Epithelial cell of esophagus (primary cell): ENCODE measurements around the gene AP5Z1.

Experiments
- DNase-seq: peaks from one replicate; pipeline ENCODE4 v3.0.0; 2010; ENCODE audit warnings: low read depth
- H3K4me3 ChIP-seq: 2 replicates; pipeline ENCODE4 v1.5.1; 2011; ENCODE audit warnings: mild to moderate bottlenecking, low read length, control low read depth
- CTCF ChIP-seq: IDR thresholded peaks from 2 replicates; pipeline ENCODE4 v1.5.1; 2011; ENCODE audit warnings: low read depth, mild to moderate bottlenecking, low read length, control low read depth, inconsistent platforms; ENCODE audit not compliant: insufficient read depth; ENCODE audit errors: missing control alignments

Gene AP5Z1

DNA sequence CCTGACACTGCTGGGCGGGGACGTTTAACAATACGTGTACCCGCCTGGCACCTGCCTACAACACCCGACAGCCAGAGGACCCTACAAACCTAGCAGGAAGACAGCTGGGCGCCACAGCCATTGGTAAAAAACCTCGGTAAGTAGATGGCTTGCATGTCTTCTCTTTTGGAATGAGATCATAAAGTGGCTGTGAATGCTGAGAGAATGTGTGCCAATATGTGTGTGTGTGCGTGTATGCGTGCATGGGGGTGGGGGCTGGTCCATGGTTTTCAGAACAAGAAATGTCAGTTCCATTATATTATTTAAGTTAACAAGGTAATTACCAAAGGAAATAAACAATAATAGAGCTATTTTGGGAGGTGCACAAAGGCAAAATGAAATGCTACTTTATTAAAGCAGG, 47.3 kb downstream of the AP5Z1 start:
- TF ChIP-seq CTCF: no peak
- no peak overlapping the region for H3K4me3 ChIP-seq
- no peak for DNase-seq

DNA sequence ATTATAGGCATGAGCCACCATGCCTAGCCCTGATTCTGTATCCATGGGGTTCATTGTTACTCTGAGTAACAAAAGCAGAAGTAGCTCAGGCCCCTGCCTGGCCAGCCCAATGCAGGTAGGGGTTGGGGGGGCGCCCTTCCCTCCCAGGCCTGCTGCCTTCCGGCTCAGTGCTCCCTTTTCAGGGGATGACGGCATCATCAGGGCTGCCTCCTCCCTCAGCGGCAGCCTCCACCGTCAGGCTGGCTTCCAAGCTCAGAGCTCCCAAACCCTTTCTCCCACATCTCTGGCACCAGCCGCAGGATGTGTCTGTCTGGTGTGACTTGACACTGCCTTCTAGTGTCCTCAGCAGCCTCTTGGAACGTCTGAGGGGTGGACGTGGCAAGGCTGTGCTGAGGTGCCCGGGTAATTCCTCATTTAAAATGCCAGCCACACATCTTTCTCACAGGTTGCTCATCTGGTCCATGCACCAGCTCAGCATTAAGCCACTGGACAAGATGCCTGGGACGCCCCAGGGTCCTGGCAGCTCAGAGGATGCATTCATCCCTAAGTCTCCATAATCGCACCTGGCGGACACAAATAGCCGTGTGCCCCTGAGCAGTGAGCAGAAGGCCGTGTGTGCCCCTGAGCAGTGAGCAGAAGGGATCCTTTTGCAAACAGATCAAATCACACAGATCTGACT, 48.2 kb downstream of the AP5Z1 start:
- no peak for TF ChIP-seq CTCF
- H3K4me3 ChIP-seq: no peak overlapping the region
- no peak for DNase-seq

GRCh38 chr7:4824120-4824775, 48.8 kb downstream of the AP5Z1 start:
- DNase-seq: no peak
- H3K4me3 ChIP-seq: no peak overlapping the region
- TF ChIP-seq CTCF: no peak

- TF ChIP-seq CTCF: no peak
- H3K4me3 ChIP-seq: no peak overlapping the region
- DNase-seq: no peak
Measured at GRCh38 chr7:4825081-4825480, 49.7 kb downstream of the AP5Z1 start.

- H3K4me3 ChIP-seq: no peak overlapping the region
- no peak for DNase-seq
- TF ChIP-seq CTCF: no peak
Measured at GRCh38 chr7:4828720-4829383, 53.4 kb downstream of the AP5Z1 start.

- DNase-seq: peak; percentile 8
- TF ChIP-seq CTCF: peak; percentile 23
- no peak overlapping the region for H3K4me3 ChIP-seq
Measured at GRCh38 chr7:4830176-4830575, 54.8 kb downstream of the AP5Z1 start.
